ACHN (cell line): ENCODE measurements around the gene MKI67.
"Not testable (repeated sequence)": the region's sequence is repeated elsewhere in the genome, so short reads cannot be mapped to it uniquely, and the experiment has no call there.

Source experiments
- DNase-seq: peaks from one replicate; pipeline ENCODE4 v3.0.0-alpha.2; 2015
- in situ Hi-C: cut with HindIII; loops from 2 replicates; pipeline ENCODE4 v1.10.0; 2017; ENCODE audit warnings: low sequenced_read_pairs, low pct_ligation_motif_present, low pct_unique_long_range_greater_than_20kb

The MKI67 gene

GRCh38 chr10:128152741-128153580, 26.7 kb upstream of the MKI67 start:
- in situ Hi-C loops, result no loop called here
- no peak for DNase-seq

GRCh38 chr10:128151031-128151430, 24.8 kb upstream of the MKI67 start:
- in situ Hi-C loops, result no loop called here
- no peak for DNase-seq

- in situ Hi-C loops, result no loop called here
- no peak for DNase-seq
Measured at GRCh38 chr10:128150561-128150960, 24.3 kb upstream of the MKI67 start.

GRCh38 chr10:128150045-128150493, 23.8 kb upstream of the MKI67 start:
- peak; percentile 79 for DNase-seq

GRCh38 chr10:128149267-128150014, 23.2 kb upstream of the MKI67 start:
- DNase-seq, result no peak
- in situ Hi-C loops, result no loop called here

More at GRCh38 chr10:128150045-128150493, 23.8 kb upstream of the MKI67 start:
- in situ Hi-C loops, result no loop called here

GRCh38 chr10:128147669-128148068, 21.4 kb upstream of the MKI67 start:
- in situ Hi-C loops, result no loop called here
- no peak for DNase-seq

GRCh38 chr10:128147064-128147463, 20.8 kb upstream of the MKI67 start:
- in situ Hi-C loops, result no loop called here
- DNase-seq, result peak; percentile 56

- in situ Hi-C loops, result no loop called here
- no peak for DNase-seq
Measured at GRCh38 chr10:128144547-128144946, 18.3 kb upstream of the MKI67 start.

- DNase-seq, result no peak
- in situ Hi-C loops, result no loop called here
Measured at GRCh38 chr10:128143531-128143930, 17.3 kb upstream of the MKI67 start.

- DNase-seq, result no peak
- in situ Hi-C loops, result no loop called here
Measured at GRCh38 chr10:128140425-128140824, 14.2 kb upstream of the MKI67 start.

GRCh38 chr10:128138429-128138828, 12.2 kb upstream of the MKI67 start:
- DNase-seq, in situ Hi-C loops: not testable (repeated sequence)

GRCh38 chr10:128137877-128138276, 11.7 kb upstream of the MKI67 start:
- in situ Hi-C loops, result no loop called here
- no peak for DNase-seq

GRCh38 chr10:128130051-128130450, 3.8 kb upstream of the MKI67 start:
- in situ Hi-C loops, result no loop called here
- DNase-seq, result no peak

GRCh38 chr10:128128582-128128981, 2.4 kb upstream of the MKI67 start:
- no peak for DNase-seq
- in situ Hi-C loops, result no loop called here

- peak; percentile 39 for DNase-seq
- in situ Hi-C loops, result no loop called here
Measured at GRCh38 chr10:128125416-128125943, 743 bp downstream of the MKI67 start.

GRCh38 chr10:128124813-128125403, 1.3 kb downstream of the MKI67 start:
- DNase-seq, result peak; percentile 20
- in situ Hi-C loops, result no loop called here

- in situ Hi-C loops, result no loop called here
- DNase-seq, result no peak
Measured at GRCh38 chr10:128123846-128124245, 2.4 kb downstream of the MKI67 start.

- no peak for DNase-seq
- in situ Hi-C loops, result no loop called here
Measured at GRCh38 chr10:128122931-128123330, 3.3 kb downstream of the MKI67 start.

GRCh38 chr10:128121750-128122412, 4.3 kb downstream of the MKI67 start:
- no peak for DNase-seq
- in situ Hi-C loops, result no loop called here
